Activated T-cell treated with anti-CD3 and anti-CD28 coated beads, Interleukin-2, amount 50 U/mL, for 4 hours (primary cell): ENCODE measurements around the gene POLA2. TPM values are rescaled to one million over a fixed set of nuclear protein-coding genes. Genes with fewer than 3 reads are reported as not detected.
A peak's percentile ranks its signal among the peaks of the same experiment; 100 is the strongest.

Source experiments
- ATAC-seq, 2 donors: fragments of 200-7000 bp; cut with Tn5 transposase; one replicate each; pipeline ENCODE4 v1.10.0; 2021
- DNase-seq: peaks from one replicate; pipeline ENCODE4 v3.0.0-alpha.2; 2020
- H3K27me3 Mint-ChIP-seq: one replicate; pipeline ENCODE4 v1.8.0; 2021; ENCODE audit warnings: low read depth, mixed read lengths
- H3K36me3 Mint-ChIP-seq: one replicate; pipeline ENCODE4 v1.8.0; 2022; ENCODE audit warnings: mixed read lengths; ENCODE audit not compliant: insufficient read depth
- H3K4me1 Mint-ChIP-seq: one replicate; pipeline ENCODE4 v1.8.0; 2021; ENCODE audit warnings: low read depth, mixed read lengths
- H3K4me3 Mint-ChIP-seq: one replicate; pipeline ENCODE4 v1.8.0; 2021; ENCODE audit warnings: mild to moderate bottlenecking, moderate library complexity, mixed read lengths
- H3K9me3 Mint-ChIP-seq: one replicate; pipeline ENCODE4 v1.8.0; 2021; ENCODE audit warnings: mixed read lengths
- total RNA-seq, 3 donors: library from RNA; stranded (reverse); gene quantifications; one replicate each; pipeline ENCODE4 v1.2.1, GENCODE V29; 2021

Gene POLA2, protein sequence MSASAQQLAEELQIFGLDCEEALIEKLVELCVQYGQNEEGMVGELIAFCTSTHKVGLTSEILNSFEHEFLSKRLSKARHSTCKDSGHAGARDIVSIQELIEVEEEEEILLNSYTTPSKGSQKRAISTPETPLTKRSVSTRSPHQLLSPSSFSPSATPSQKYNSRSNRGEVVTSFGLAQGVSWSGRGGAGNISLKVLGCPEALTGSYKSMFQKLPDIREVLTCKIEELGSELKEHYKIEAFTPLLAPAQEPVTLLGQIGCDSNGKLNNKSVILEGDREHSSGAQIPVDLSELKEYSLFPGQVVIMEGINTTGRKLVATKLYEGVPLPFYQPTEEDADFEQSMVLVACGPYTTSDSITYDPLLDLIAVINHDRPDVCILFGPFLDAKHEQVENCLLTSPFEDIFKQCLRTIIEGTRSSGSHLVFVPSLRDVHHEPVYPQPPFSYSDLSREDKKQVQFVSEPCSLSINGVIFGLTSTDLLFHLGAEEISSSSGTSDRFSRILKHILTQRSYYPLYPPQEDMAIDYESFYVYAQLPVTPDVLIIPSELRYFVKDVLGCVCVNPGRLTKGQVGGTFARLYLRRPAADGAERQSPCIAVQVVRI
- total RNA-seq = 10 to 100 TPM; 49.2 to 64.7 (median 57.6) TPM

GRCh38 chr11:65261591-65262380, at the start of gene POLA2:
Gene POLA2, plus strand, starts transcription at chr11:65261962. Its CDS starts 331 bp downstream, at chr11:65262293.
- DNase-seq (peak; percentile 94), ATAC-seq (peak; percentile 92 to 94)
- Mint-ChIP-seq H3K27me3 (peaks cover 2% of the 10 kb centered on the region), H3K4me1 (peaks cover 30% of the 10 kb centered on the region), H3K9me3 (no peaks in the 10 kb centered on the region), H3K36me3 (peaks cover 13% of the 10 kb centered on the region), H3K4me3 (peak within 1 kb of the TSS; percentile 94)

DNA sequence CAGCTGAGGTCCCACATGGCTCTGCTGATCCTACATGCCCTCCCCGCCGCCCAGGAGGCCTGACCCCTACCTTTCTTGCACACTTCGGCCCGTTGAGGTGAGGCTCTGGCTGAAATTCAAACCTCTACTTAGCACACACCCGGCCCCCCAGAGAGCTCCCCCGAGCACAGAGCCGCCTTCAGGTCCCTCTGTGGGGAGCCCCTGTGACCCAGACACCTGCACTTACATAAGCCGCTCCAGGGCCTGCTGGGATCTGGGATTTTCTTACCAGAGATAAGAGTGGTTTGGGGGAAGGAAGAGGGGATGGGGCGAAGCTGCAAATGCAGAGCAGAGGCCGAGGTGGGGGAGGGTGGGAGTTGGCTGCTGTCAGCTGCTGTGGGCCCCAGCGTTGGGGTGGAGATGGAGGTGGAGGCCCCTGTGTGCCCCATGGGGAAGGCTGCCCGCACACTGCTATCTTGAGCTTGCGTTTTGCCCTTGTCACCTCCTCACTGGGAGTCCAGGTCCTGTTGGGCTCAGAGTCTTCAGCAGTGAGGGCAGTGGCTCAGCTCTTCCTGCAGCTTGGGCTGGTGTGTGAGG, 49.4 kb upstream of the POLA2 start:
- H3K27me3 Mint-ChIP-seq = peaks cover 3% of the 10 kb centered on the region
- peaks cover 11% of the 10 kb centered on the region for H3K36me3 Mint-ChIP-seq
- no peak for ATAC-seq
- DNase-seq = no peak
- peaks cover 4% of the 10 kb centered on the region for H3K9me3 Mint-ChIP-seq
- H3K4me3 Mint-ChIP-seq = no peak overlapping the region
- H3K4me1 Mint-ChIP-seq = peaks cover 19% of the 10 kb centered on the region

DNA sequence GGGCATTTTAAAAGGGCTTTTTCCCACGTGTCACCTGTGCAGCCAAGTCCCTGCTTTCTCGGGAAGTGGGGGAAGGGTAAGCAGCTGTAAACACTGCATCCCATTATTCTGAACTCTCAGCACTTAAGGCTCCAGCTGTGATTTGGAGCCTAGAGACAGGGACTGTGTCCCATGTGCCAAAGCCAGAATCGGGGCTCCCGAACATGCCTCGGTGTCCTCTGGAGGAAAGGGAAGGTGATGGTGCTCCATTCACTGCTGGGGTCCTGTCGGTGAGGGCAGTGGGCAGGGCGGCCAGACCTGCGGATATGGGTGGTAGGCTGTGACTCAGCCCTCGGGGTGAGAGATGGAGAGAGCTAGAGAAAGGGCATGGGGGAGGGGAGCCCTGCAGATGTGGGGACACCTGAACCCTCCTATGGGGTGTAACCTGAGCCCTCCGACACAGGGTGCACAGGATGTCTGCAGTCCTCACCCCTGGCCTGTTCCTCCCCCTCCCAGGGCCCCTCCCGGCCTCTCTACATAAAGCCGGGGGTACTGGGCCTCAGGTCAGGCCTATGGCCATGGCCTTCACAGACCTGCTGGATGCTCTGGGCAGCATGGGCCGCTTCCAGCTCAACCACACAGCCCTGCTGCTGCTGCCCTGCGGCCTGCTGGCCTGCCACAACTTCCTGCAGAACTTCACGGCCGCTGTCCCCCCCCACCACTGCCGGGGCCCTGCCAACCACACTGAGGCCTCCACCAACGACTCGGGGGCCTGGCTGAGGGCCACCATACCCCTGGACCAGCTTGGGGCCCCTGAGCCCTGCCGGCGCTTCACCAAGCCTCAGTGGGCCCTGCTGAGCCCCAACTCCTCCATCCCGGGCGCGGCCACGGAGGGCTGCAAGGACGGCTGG, 48.2 kb upstream of the POLA2 start:
- Mint-ChIP-seq H3K4me1 (peaks cover 19% of the 10 kb centered on the region), H3K4me3 (no peak overlapping the region), H3K27me3 (peaks cover 3% of the 10 kb centered on the region), H3K36me3 (peaks cover 11% of the 10 kb centered on the region), H3K9me3 (peaks cover 4% of the 10 kb centered on the region)
- ATAC-seq (peak; percentile 28 to 42), DNase-seq (no peak)

DNA sequence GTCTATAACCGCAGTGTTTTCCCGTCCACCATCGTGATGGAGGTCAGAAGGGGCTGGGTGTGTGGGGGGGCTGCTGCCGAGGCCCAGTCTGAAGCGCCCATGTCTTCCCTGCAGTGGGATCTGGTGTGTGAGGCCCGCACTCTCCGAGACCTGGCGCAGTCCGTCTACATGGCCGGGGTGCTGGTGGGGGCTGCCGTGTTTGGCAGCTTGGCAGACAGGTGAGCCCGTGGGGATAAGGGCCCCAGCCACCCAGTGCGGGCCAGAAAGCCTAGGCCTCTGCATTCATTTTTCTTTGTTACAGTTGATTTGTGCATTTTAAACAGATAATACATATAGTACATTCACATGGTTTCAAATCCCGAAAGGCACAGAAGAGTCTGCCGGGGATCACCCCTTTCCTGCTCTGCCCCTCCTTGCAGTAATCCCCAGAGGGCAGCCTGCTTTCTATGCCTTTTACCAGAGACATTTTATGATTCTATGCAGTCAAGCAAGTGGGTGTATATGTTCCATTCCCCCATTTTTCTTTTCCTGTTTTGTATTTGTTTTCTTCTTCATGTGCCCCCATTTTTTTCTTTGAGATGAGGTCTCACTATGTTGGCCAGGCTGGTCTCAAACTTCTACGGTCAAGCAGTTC, 47.4 kb upstream of the POLA2 start:
- Mint-ChIP-seq H3K36me3 (peaks cover 6% of the 10 kb centered on the region), H3K27me3 (peaks cover 3% of the 10 kb centered on the region), H3K4me1 (peaks cover 17% of the 10 kb centered on the region), H3K9me3 (peaks cover 4% of the 10 kb centered on the region), H3K4me3 (no peak overlapping the region)
- no peak for DNase-seq
- ATAC-seq = no peak

GRCh38 chr11:65215441-65216076, 46.2 kb upstream of the POLA2 start:
- DNase-seq (peak; percentile 26), ATAC-seq (peak; percentile 46 to 51)
- Mint-ChIP-seq H3K4me3 (peak overlapping the region; percentile 56), H3K4me1 (peaks cover 26% of the 10 kb centered on the region), H3K9me3 (peaks cover 4% of the 10 kb centered on the region), H3K27me3 (peaks cover 3% of the 10 kb centered on the region), H3K36me3 (peaks cover 2% of the 10 kb centered on the region)

GRCh38 chr11:65216830-65217229, 44.9 kb upstream of the POLA2 start:
- Mint-ChIP-seq H3K36me3 (peaks cover 2% of the 10 kb centered on the region), H3K4me3 (no peak overlapping the region), H3K4me1 (peaks cover 26% of the 10 kb centered on the region), H3K9me3 (peaks cover 4% of the 10 kb centered on the region), H3K27me3 (peaks cover 3% of the 10 kb centered on the region)
- no peak for ATAC-seq
- DNase-seq = no peak

- Mint-ChIP-seq H3K4me1 (peaks cover 26% of the 10 kb centered on the region), H3K9me3 (peaks cover 4% of the 10 kb centered on the region), H3K36me3 (peaks cover 2% of the 10 kb centered on the region), H3K27me3 (peaks cover 6% of the 10 kb centered on the region), H3K4me3 (no peak overlapping the region)
- ATAC-seq = no peak
- no peak for DNase-seq
Observed at GRCh38 chr11:65217441-65218423, 44.0 kb upstream of the POLA2 start.

- peaks cover 21% of the 10 kb centered on the region for H3K4me1 Mint-ChIP-seq
- H3K27me3 Mint-ChIP-seq = peaks cover 6% of the 10 kb centered on the region
- DNase-seq (no peak), ATAC-seq (no peak)
- peaks cover 2% of the 10 kb centered on the region for H3K36me3 Mint-ChIP-seq
- peaks cover 4% of the 10 kb centered on the region for H3K9me3 Mint-ChIP-seq
- no peak overlapping the region for H3K4me3 Mint-ChIP-seq
Observed at GRCh38 chr11:65218446-65218845, 43.3 kb upstream of the POLA2 start.

DNA sequence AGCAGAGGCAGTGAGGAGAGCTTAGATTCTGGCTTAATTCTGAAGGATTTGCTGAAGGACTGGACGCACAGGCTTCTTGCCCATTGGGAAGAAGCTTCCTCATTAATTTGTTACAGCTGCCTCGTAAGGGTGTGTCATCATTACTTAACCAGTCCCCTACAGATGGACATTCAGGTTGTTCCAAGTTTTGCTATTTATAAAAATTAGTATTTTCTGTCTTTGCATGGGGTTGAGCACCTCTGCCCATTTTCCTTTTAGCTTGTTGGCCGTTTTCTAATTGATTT, 41.9 kb upstream of the POLA2 start:
- Mint-ChIP-seq H3K4me1 (peaks cover 15% of the 10 kb centered on the region), H3K4me3 (no peak overlapping the region), H3K36me3 (peaks cover 2% of the 10 kb centered on the region), H3K27me3 (peaks cover 6% of the 10 kb centered on the region), H3K9me3 (peaks cover 4% of the 10 kb centered on the region)
- ATAC-seq = no peak
- DNase-seq = no peak

DNA sequence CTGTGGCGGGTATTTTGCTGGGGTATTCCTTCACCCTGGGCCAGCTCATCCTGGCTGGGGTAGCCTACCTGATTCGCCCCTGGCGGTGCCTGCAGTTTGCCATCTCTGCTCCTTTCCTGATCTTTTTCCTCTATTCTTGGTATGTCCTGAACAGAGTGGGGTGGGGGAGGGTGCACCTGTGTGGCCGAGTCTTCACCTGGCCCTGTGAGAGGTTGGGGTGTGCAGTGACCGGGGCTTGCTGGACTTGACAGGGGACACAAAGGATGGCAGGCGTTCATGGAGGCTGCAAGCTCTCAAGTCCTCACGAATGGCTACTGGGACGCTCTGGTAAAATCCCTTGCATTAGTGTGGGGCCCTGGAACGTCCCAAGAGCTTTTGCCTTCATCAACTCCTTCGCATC, 40.7 kb upstream of the POLA2 start:
- Mint-ChIP-seq H3K9me3 (no peaks in the 10 kb centered on the region), H3K36me3 (no peaks in the 10 kb centered on the region), H3K27me3 (peaks cover 9% of the 10 kb centered on the region), H3K4me1 (peaks cover 17% of the 10 kb centered on the region), H3K4me3 (no peak overlapping the region)
- no peak for DNase-seq
- no peak for ATAC-seq

- H3K4me1 Mint-ChIP-seq = peaks cover 19% of the 10 kb centered on the region
- H3K4me3 Mint-ChIP-seq = no peak overlapping the region
- DNase-seq (no peak), ATAC-seq (no peak)
- no peaks in the 10 kb centered on the region for H3K36me3 Mint-ChIP-seq
- H3K9me3 Mint-ChIP-seq = no peaks in the 10 kb centered on the region
- peaks cover 24% of the 10 kb centered on the region for H3K27me3 Mint-ChIP-seq
Observed at GRCh38 chr11:65223011-65223410, 38.8 kb upstream of the POLA2 start.

GRCh38 chr11:65224930-65225278, 36.9 kb upstream of the POLA2 start:
- Mint-ChIP-seq H3K9me3 (no peaks in the 10 kb centered on the region), H3K27me3 (peaks cover 25% of the 10 kb centered on the region), H3K4me1 (peaks cover 11% of the 10 kb centered on the region), H3K36me3 (no peaks in the 10 kb centered on the region), H3K4me3 (no peak overlapping the region)
- ATAC-seq = no peak
- no peak for DNase-seq
